Neural cell (in vitro differentiated cells): ENCODE data around the gene PHF23. TPM values are rescaled to one million over a fixed set of nuclear protein-coding genes. Genes with fewer than 3 reads are reported as not detected.
A peak's percentile ranks its signal among the peaks of the same experiment; 100 is the strongest.

Experiments
- H2AFZ ChIP-seq: fragments of 200-600, 300-800 bp; sonication (generic), shearing (Covaris generic); 2 replicates; pipeline ENCODE4 v1.6.0; 2014; ENCODE audit warnings: low read depth, mild to moderate bottlenecking, antibody characterized with exemption, low read length, moderate library complexity
- H3F3A ChIP-seq: fragments of 200-600 bp; shearing (Covaris generic); 2 replicates; pipeline ENCODE4 v1.6.1; 2016; ENCODE audit warnings: mild to moderate bottlenecking, moderate library complexity, mixed read lengths, antibody characterized with exemption, low read length; ENCODE audit not compliant: insufficient read depth, poor library complexity, severe bottlenecking
- H3K27ac ChIP-seq: fragments of 200-600, 300-800 bp; sonication (generic), shearing (Covaris generic); 2 replicates; pipeline ENCODE4 v1.5.1; 2014; ENCODE audit warnings: mild to moderate bottlenecking, low read length, moderate library complexity
- H3K27me3 ChIP-seq: fragments of 300-800, 200-600 bp; sonication (generic), shearing (Covaris generic); 2 replicates; pipeline ENCODE4 v1.6.0; 2014; ENCODE audit warnings: mild to moderate bottlenecking, low read depth, low read length, moderate library complexity; ENCODE audit not compliant: insufficient read depth
- H3K36me3 ChIP-seq: fragments of 300-800, 200-600 bp; sonication (generic), shearing (Covaris generic); 2 replicates; pipeline ENCODE4 v1.5.1; 2014; ENCODE audit warnings: mild to moderate bottlenecking, antibody characterized with exemption, low read length, moderate library complexity; ENCODE audit not compliant: insufficient read depth
- H3K4me2 ChIP-seq: fragments of 300-800, 200-600 bp; sonication (generic), shearing (Covaris generic); 2 replicates; pipeline ENCODE4 v1.6.0; 2014; ENCODE audit warnings: mild to moderate bottlenecking, low read length
- H3K4me3 ChIP-seq: fragments of 300-800, 200-600 bp; sonication (generic), shearing (Covaris generic); 2 replicates; pipeline ENCODE4 v1.5.1; 2014; ENCODE audit warnings: mild to moderate bottlenecking, low read length, moderate library complexity
- H3K79me2 ChIP-seq: fragments of 200-600 bp; shearing (Covaris generic); replicated peaks from 2 replicates; pipeline ENCODE4 v1.6.0; 2014; ENCODE audit warnings: mild to moderate bottlenecking, low read length, moderate library complexity; ENCODE audit not compliant: insufficient read depth
- H3K9ac ChIP-seq: fragments of 300-800, 200-600 bp; sonication (generic), shearing (Covaris generic); 2 replicates; pipeline ENCODE4 v1.6.1; 2016; ENCODE audit warnings: mild to moderate bottlenecking, low read length, mixed read lengths
- H3K9me2 ChIP-seq: fragments of 200-600 bp; shearing (Covaris generic); 2 replicates; pipeline ENCODE4 v1.6.1; 2016; ENCODE audit warnings: mild to moderate bottlenecking, low read length, mixed read lengths; ENCODE audit not compliant: insufficient read depth
- H3K9me3 ChIP-seq: fragments of 200-600, 300-800 bp; sonication (generic), shearing (Covaris generic); 2 replicates; pipeline ENCODE4 v1.6.1; 2016; ENCODE audit warnings: mild to moderate bottlenecking, mixed run types, low read length, moderate library complexity, mixed read lengths
- H4K20me1 ChIP-seq: fragments of 200-600 bp; shearing (Covaris generic); 2 replicates; pipeline ENCODE4 v1.6.1; 2016; ENCODE audit warnings: mild to moderate bottlenecking, mixed run types; ENCODE audit not compliant: insufficient read depth
- CTCF ChIP-seq: fragments of 450-650 bp; IDR thresholded peaks from 2 replicates; pipeline ENCODE4 v1.5.1; 2014; ENCODE audit warnings: antibody characterized with exemption, mild to moderate bottlenecking, moderate library complexity; ENCODE audit not compliant: poor library complexity, severe bottlenecking
- EP300 ChIP-seq: fragments of 450-650 bp; conservative IDR thresholded peaks from 2 replicates; pipeline ENCODE4 v1.6.1; 2014; ENCODE audit warnings: antibody characterized with exemption, mild to moderate bottlenecking, moderate library complexity; ENCODE audit not compliant: poor library complexity, severe bottlenecking
- EZH2 ChIP-seq: fragments of 200-600, 300-800 bp; shearing (Covaris generic), sonication (generic); IDR thresholded peaks from 2 replicates; pipeline ENCODE4 v1.6.1; 2014; ENCODE audit warnings: antibody characterized with exemption, low read length, borderline replicate concordance, mild to moderate bottlenecking; ENCODE audit not compliant: insufficient read depth, poor library complexity, severe bottlenecking
- MXI1 ChIP-seq: fragments of 450-650 bp; conservative IDR thresholded peaks from 2 replicates; pipeline ENCODE4 v1.6.1; 2014; ENCODE audit warnings: antibody characterized with exemption, mild to moderate bottlenecking; ENCODE audit not compliant: poor library complexity, severe bottlenecking
- POLR2AphosphoS5 ChIP-seq: IDR thresholded peaks from 2 replicates; pipeline ENCODE4 v1.6.1; 2012
- RAD21 ChIP-seq: fragments of 450-650 bp; conservative IDR thresholded peaks from 2 replicates; pipeline ENCODE4 v1.6.1; 2014; ENCODE audit warnings: antibody characterized with exemption, mild to moderate bottlenecking, moderate library complexity
- REST ChIP-seq: IDR thresholded peaks from 2 replicates; pipeline ENCODE4 v1.6.1; 2012; ENCODE audit warnings: borderline replicate concordance
- SMC3 ChIP-seq: fragments of 450-650 bp; conservative IDR thresholded peaks from 2 replicates; pipeline ENCODE4 v1.6.1; 2014; ENCODE audit warnings: antibody characterized with exemption, mild to moderate bottlenecking, moderate library complexity; ENCODE audit not compliant: poor library complexity
- TAF1 ChIP-seq: IDR thresholded peaks from 2 replicates; pipeline ENCODE4 v1.6.1; 2012; ENCODE audit warnings: low read depth
- polyA plus RNA-seq: library from polyadenylated mRNA; depleted of rRNA; stranded (reverse); fragments of >200 nt; gene quantifications from 2 replicates; pipeline ENCODE4 v1.2.3, GENCODE V29; 2014

Gene PHF23
- polyA plus RNA-seq, 1 donor from 2014 or later: 55.7 TPM

GRCh38 chr17:7237761-7238419 is 1.4 kb downstream of the PHF23 start:
- Histone ChIP-seq H3K9ac (peak overlapping the region; percentile 98), H2AFZ (no peak overlapping the region)
- TF ChIP-seq MXI1: peak; percentile 56
- TF ChIP-seq REST: no peak
- TF ChIP-seq SMC3: no peak

GRCh38 chr17:7237266-7237760 is 1.9 kb downstream of the PHF23 start:
- Histone ChIP-seq H3K79me2 (peaks cover 82% of the 10 kb centered on the region), H3K4me2 (peak overlapping the region; percentile 82), H3K9ac (peak overlapping the region; percentile 98), H4K20me1 (no peaks in the 10 kb centered on the region), H2AFZ (no peak overlapping the region), H3K4me3 (peak overlapping the region; percentile 75), H3K27me3 (no peaks in the 10 kb centered on the region), H3K9me2 (no peaks in the 10 kb centered on the region), H3K36me3 (no peaks in the 10 kb centered on the region), H3K9me3 (no peaks in the 10 kb centered on the region), H3K27ac (peak overlapping the region; percentile 95), H3F3A (peaks cover 3% of the 10 kb centered on the region)
- TF ChIP-seq EP300 (no peak), TAF1 (peak; percentile 2)

More at GRCh38 chr17:7237761-7238419, 1.4 kb downstream of the PHF23 start:
- H3K9me2 ChIP-seq: no peaks in the 10 kb centered on the region
- H3K27ac ChIP-seq: peak overlapping the region; percentile 95
- peaks cover 76% of the 10 kb centered on the region for H3K79me2 ChIP-seq
- no peaks in the 10 kb centered on the region for H4K20me1 ChIP-seq
- peak overlapping the region; percentile 75 for H3K4me3 ChIP-seq
- H3K9me3 ChIP-seq: no peaks in the 10 kb centered on the region
- H3K36me3 ChIP-seq: no peaks in the 10 kb centered on the region
- peak overlapping the region; percentile 82 for H3K4me2 ChIP-seq
- no peaks in the 10 kb centered on the region for H3K27me3 ChIP-seq
- H3F3A ChIP-seq: peaks cover 3% of the 10 kb centered on the region

- H3K9ac ChIP-seq: peak overlapping the region; percentile 98
- no peaks in the 10 kb centered on the region for H3K36me3 ChIP-seq
- TF ChIP-seq TAF1 (no peak), REST (no peak), CTCF (no peak), RAD21 (no peak), SMC3 (no peak), EZH2 (no peak), EP300 (no peak), MXI1 (no peak), POLR2AphosphoS5 (no peak)
Observed at GRCh38 chr17:7236808-7237207, 2.4 kb downstream of the PHF23 start.

More at GRCh38 chr17:7236808-7237207, 2.4 kb downstream of the PHF23 start:
- Histone ChIP-seq H3F3A (peaks cover 3% of the 10 kb centered on the region), H3K9me3 (no peaks in the 10 kb centered on the region), H3K27me3 (no peaks in the 10 kb centered on the region), H3K27ac (peak overlapping the region; percentile 95), H3K9me2 (no peaks in the 10 kb centered on the region), H3K79me2 (peaks cover 83% of the 10 kb centered on the region), H4K20me1 (no peaks in the 10 kb centered on the region), H3K4me2 (peak overlapping the region; percentile 82), H2AFZ (no peak overlapping the region), H3K4me3 (peak overlapping the region; percentile 75)
